Ovary (tissue), 9 donors: ENCODE results near the gene FABP7. TPM values are rescaled to one million over a fixed set of nuclear protein-coding genes. Genes with fewer than 3 reads are reported as not detected.
"Not testable (repeated sequence)": the region's sequence is repeated elsewhere in the genome, so short reads cannot be mapped to it uniquely, and the experiment has no call there.

Experiments used
- DNase-seq, 5 donors: peaks; one replicate each; pipeline ENCODE4 v3.0.0-alpha.2; 2019 to 2020
- H3K27ac ChIP-seq, 2 donors: fragments of 200-600 bp; one replicate each; pipeline versions ENCODE4 v1.5.1 to v1.8.0; 2019 to 2022
- H3K27me3 ChIP-seq: fragments of 200-600 bp; one replicate; pipeline ENCODE4 v1.8.0; 2022
- H3K36me3 ChIP-seq: fragments of 200-600 bp; sonication (generic); one replicate; pipeline ENCODE4 v1.5.1; 2019
- H3K4me1 ChIP-seq: one replicate; pipeline ENCODE4 v1.8.1; 2013; ENCODE audit warnings: mild to moderate bottlenecking, moderate library complexity; ENCODE audit not compliant: insufficient read depth
- H3K4me3 ChIP-seq: fragments of 200-600 bp; sonication (generic); one replicate; pipeline ENCODE4 v1.5.1; 2017
- H3K9me3 ChIP-seq, 2 donors: fragments of 200-600 bp in 1 of 2; sonication (generic) in 1 of 2; one replicate each; pipeline versions ENCODE4 v1.5.1 to v1.8.1; 2013 to 2019; ENCODE audit warnings: mild to moderate bottlenecking in 1 of 2, moderate library complexity in 1 of 2
- EP300 ChIP-seq: sonication (generic); formaldehyde crosslinking; IDR thresholded peaks from one replicate; pipeline ENCODE4 v1.6.1; 2017; ENCODE audit warnings: antibody characterized with exemption
- POLR2A ChIP-seq: fragments of 450-650 bp; IDR thresholded peaks from one replicate; pipeline ENCODE4 v1.6.1; 2017; ENCODE audit warnings: antibody characterized with exemption, mild to moderate bottlenecking, moderate library complexity
- WGBS, 3 donors: extraction: QIAGEN DNeasy Blood & Tissue Kit in 1 of 3; methylation state at CpG; one replicate each; pipeline versions ENCODE4 v1.1.5 to v1.1.7; 2013 to 2017; 5-methylcytosine and 5-hydroxymethylcytosine counted together
- intact Hi-C, 4 donors: fragments of 100-400 bp; cut with DNase I; formaldehyde crosslinking; loops; one replicate each; pipeline versions ENCODE4 v1.11.0 to v1.15.1; 2022 to 2023
- polyA plus RNA-seq, 2 donors: library from polyadenylated mRNA; stranded (reverse); fragments of 200-250 nt in 1 of 2; fragments of 350-450 nt in 1 of 2; fragmentation: Illumina TruSeq in 1 of 2; extraction: RNeasy Lipid Tissue Mini Kit (QIAGEN cat#74804) in 1 of 2; gene quantifications; one replicate each; pipeline ENCODE4 v1.2.3, GENCODE V29; 2013 to 2014
- total RNA-seq, 7 donors: library from RNA; depleted of rRNA in 2 of 7; stranded (reverse); fragments of >200 nt in 2 of 7; fragmentation: NEBNext Ultra II Directional in 3 of 7; extraction: Animal tissue kit (Norgen Biotek cat#: 25700) in 3 of 7; gene quantifications; one replicate each; pipeline versions ENCODE4 v1.1.0 to v1.2.4, GENCODE V29; 2016 to 2023
- TF ChIP-seq, protein P1 (sequence below), 3 donors: fragments of 450-650 bp in 2 of 3; fragments of 200-600 bp in 1 of 3; IDR thresholded peaks; one replicate each; pipeline versions ENCODE4 v1.5.1 to v1.8.0; 2016 to 2022; ENCODE audit warnings: antibody characterized with exemption in 3 of 3, mild to moderate bottlenecking in 1 of 3
- donor health status: DM: no; HTN: no; CAD: no; lungs with moderate emphysema.
- donor health status: DM: no; HTN: no; CAD: no.
- donor health status: Bipolar disorder and iron deficiency.
- donor health status: DM: yes; HTN: yes; CAD: no.
- donor health status: DM: no; HTN: no; CAD: no.
- donor health status: DM: yes; HTN: yes; CAD: no.

Gene FABP7
- total and polyA plus RNA-seq, 9 donors = not detected

DNA sequence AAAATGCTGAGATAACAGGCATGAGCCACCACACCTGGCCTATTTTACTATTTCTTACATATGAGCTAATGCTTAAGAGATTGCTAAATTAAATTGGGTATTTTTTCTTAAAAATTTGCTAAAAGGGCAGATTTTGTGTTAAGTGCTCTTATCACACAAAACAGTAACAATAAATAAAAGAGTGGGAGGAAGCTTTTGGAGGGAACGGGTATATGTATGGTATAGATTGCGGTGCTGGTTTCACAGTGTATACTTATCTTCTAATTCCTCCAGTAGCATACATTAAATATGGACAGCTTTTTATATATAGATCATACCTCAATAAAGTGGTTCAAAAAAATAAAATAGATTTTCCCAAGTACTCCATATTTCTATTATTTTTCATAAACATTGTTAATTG lies 39.4 kb upstream of the FABP7 start:
- WGBS, 3 donors = 82 to 89% (median 86%) methylated on average over 2 of the region's 2 CpGs

DNA sequence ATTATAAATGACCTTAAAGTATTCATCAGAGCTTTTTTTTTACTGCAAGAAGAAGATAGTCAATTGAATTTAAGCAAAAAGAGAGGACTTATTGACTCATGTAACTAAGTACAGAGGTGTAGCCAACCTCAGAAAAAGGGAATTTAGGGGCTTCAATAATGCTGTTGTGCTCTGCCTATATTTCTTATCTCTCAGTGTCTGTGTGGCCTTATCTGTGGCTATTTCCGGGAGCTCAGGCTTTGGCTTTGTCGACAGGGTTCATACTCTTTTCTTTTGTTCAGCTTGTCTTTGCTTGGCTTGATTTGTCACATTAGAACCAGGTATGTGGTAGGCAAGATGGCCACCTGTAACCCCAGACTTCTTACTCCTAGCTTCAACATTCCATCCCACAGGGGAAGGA lies 38.6 kb upstream of the FABP7 start:
- intact Hi-C loops = no loop called here
- Histone ChIP-seq H3K4me3 (no peak overlapping the region), H3K27ac (no peak overlapping the region), H3K9me3 (no peaks in the 10 kb centered on the region), H3K27me3 (no peaks in the 10 kb centered on the region), H3K36me3 (no peaks in the 10 kb centered on the region), H3K4me1 (no peaks in the 10 kb centered on the region)
- TF ChIP-seq POLR2A (no peak), EP300 (no peak)
- TF ChIP-seq, protein P1, sequence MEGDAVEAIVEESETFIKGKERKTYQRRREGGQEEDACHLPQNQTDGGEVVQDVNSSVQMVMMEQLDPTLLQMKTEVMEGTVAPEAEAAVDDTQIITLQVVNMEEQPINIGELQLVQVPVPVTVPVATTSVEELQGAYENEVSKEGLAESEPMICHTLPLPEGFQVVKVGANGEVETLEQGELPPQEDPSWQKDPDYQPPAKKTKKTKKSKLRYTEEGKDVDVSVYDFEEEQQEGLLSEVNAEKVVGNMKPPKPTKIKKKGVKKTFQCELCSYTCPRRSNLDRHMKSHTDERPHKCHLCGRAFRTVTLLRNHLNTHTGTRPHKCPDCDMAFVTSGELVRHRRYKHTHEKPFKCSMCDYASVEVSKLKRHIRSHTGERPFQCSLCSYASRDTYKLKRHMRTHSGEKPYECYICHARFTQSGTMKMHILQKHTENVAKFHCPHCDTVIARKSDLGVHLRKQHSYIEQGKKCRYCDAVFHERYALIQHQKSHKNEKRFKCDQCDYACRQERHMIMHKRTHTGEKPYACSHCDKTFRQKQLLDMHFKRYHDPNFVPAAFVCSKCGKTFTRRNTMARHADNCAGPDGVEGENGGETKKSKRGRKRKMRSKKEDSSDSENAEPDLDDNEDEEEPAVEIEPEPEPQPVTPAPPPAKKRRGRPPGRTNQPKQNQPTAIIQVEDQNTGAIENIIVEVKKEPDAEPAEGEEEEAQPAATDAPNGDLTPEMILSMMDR (IDR thresholded peaks at IDR 0.05) = no peak
- DNase-seq = no peak
- 45 to 77% (median 50%) methylated on average over 2 of the region's 2 CpGs for WGBS, 3 donors

More for the DNA sequence above, 39.4 kb upstream of the FABP7 start:
- H3K27ac ChIP-seq = no peak overlapping the region
- no peaks in the 10 kb centered on the region for H3K36me3 ChIP-seq
- intact Hi-C loops = no loop called here
- H3K4me3 ChIP-seq = no peak overlapping the region
- TF ChIP-seq EP300 (no peak), POLR2A (no peak)
- TF ChIP-seq, protein P1 (IDR thresholded peaks at IDR 0.05) = no peak
- no peaks in the 10 kb centered on the region for H3K4me1 ChIP-seq
- no peaks in the 10 kb centered on the region for H3K27me3 ChIP-seq
- H3K9me3 ChIP-seq = no peaks in the 10 kb centered on the region
- no peak for DNase-seq

DNA sequence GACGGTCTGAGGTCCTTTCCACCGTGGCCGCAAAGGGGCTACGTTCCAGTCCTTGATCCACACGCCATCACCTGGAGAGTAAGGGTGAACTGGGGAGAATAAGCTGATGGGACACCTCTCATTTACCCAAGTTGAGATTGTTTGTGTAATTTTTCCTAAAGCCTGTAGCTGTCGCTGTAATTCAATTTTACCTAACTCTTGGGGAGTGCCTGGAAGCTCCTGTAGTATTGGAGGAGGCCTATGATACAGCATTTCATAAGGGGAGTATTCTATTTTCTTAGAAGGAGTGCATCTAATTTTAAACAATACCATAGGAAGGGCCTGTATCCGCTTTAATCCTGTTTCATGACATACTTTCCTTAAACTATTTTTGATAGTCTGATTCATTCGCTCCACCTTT lies 35.3 kb upstream of the FABP7 start:
- H3K27me3 ChIP-seq, H3K9me3 ChIP-seq, H3K4me3 ChIP-seq, intact Hi-C loops, H3K36me3 ChIP-seq, DNase-seq, H3K4me1 ChIP-seq, H3K27ac ChIP-seq: not testable (repeated sequence)
- 34 to 44% (median 35%) methylated on average over 8 of the region's 8 CpGs for WGBS, 3 donors

DNA sequence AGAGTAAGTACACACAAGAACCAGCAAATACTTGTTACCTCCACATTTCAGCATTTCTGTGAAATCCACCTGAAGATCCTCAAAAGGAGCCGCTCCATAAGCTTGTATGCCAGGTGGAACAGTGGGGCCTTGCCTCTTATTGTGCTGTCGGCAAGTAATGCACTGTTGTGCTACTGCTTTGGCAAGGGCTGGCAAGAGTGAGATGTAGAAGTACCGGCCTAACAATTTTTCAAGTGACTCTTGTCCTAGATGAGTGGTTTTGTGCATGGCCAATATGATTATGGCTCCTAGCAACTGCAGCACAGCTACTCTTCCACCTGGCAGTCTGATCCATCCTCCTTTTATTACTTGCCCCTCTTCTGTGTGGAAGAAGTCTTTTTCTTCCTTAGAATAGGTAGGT lies 34.7 kb upstream of the FABP7 start:
- 90 to 95% (median 92%) methylated on average over 3 of the region's 3 CpGs for WGBS, 3 donors
- H3K9me3 ChIP-seq, H3K4me3 ChIP-seq, H3K27ac ChIP-seq, DNase-seq, H3K36me3 ChIP-seq, H3K27me3 ChIP-seq, H3K4me1 ChIP-seq, intact Hi-C loops: not testable (repeated sequence)

DNA sequence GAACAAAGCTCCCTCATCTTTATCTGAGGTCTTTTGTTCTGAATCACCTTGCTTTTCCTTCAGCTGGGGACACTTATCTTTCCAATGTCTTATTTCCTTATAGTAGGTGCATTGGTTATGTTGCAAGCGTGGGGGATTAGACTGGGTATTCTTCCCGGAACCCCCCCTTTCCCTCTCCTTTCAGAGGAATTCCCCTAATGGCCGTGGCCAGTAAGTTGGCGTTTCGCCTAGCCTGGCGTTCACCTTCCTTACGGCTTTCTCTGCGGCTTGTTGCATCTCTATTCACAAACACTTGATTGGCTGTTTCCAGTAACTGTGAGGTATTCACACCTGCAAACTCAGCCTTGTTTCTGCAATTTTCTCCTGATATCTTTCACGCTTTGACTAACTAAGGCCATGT lies 32.8 kb upstream of the FABP7 start:
- no peaks in the 10 kb centered on the region for H3K36me3 ChIP-seq
- WGBS, 3 donors = 80 to 89% (median 86%) methylated on average over 9 of the region's 9 CpGs
- no peaks in the 10 kb centered on the region for H3K4me1 ChIP-seq
- DNase-seq = no peak
- no peak overlapping the region for H3K27ac ChIP-seq
- no peaks in the 10 kb centered on the region for H3K9me3 ChIP-seq
- no peaks in the 10 kb centered on the region for H3K27me3 ChIP-seq
- intact Hi-C loops = no loop called here
- TF ChIP-seq EP300 (no peak), POLR2A (no peak)
- TF ChIP-seq, protein P1 (IDR thresholded peaks at IDR 0.05) = no peak
- no peak overlapping the region for H3K4me3 ChIP-seq

DNA sequence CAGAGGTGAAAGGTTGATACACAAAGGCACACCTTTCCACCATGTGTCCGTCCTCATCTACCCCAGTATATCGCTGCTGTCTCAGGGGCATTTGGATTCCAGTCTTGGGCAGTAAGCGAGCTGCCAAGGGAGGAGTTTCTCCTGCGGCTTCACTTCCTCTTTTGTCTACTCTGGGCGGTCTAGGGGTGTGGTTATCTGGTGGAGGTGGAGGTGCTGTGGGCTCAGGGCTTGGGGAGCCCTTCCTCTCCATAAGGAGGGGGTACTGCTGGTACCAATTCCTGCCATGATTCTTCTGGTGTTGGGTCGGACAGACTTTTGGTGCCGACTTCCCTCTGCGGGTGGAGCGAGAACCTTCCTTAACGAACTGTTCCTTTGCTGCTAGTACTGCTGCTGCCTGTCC lies 31.9 kb upstream of the FABP7 start:
- H3K27ac ChIP-seq = no peak overlapping the region
- TF ChIP-seq POLR2A = no peak
- no peak for TF ChIP-seq EP300
- TF ChIP-seq, protein P1 (IDR thresholded peaks at IDR 0.05) = no peak
- H3K36me3 ChIP-seq = no peaks in the 10 kb centered on the region
- no peaks in the 10 kb centered on the region for H3K27me3 ChIP-seq
- no peaks in the 10 kb centered on the region for H3K9me3 ChIP-seq
- H3K4me1 ChIP-seq = no peaks in the 10 kb centered on the region
- H3K4me3 ChIP-seq = no peak overlapping the region
- intact Hi-C loops = no loop called here
- DNase-seq = no peak
- WGBS, 3 donors = 94 to 95% (median 94%) methylated on average over 10 of the region's 10 CpGs

DNA sequence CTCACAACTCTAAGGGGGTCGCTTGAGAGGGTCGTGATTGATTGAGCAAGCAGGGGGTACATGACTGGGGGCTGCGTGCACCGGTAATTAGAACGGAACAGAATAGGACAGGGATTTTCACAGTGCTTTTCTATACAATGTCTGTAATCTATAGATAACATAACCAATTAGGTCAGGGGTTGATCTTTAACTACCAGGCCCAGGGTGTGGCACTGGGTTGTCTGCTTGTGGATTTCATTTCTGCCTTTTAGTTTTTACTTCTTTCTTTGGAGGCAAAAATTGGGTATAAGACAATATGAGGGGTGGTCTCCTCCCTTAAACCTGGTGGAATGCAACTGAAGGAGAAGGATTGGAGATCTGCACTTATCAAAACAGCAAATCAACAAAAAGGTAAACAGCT lies 30.6 kb upstream of the FABP7 start:
- H3K4me1 ChIP-seq, H3K4me3 ChIP-seq, H3K36me3 ChIP-seq, H3K27ac ChIP-seq, H3K9me3 ChIP-seq, H3K27me3 ChIP-seq, DNase-seq, intact Hi-C loops: not testable (repeated sequence)
- 35 to 36% (median 36%) methylated on average over 5 of the region's 5 CpGs for WGBS, 3 donors
